Stimulated activated CD4-positive, alpha-beta T cell treated with anti-CD3 and anti-CD28 coated beads, Interleukin-12 subunit alpha, Interleukin-12 subunit beta, amount 100 ng/mL, for 4 hours (primary cell): ENCODE results near the gene CNDP2.

ENCODE experiments used
- DNase-seq: peaks from one replicate; pipeline ENCODE4 v3.0.0-alpha.2; 2020

Gene CNDP2

GRCh38 chr18:74501386-74501785 lies 5.2 kb downstream of the CNDP2 start:
- no peak for DNase-seq

GRCh38 chr18:74503137-74503536 lies 7.0 kb downstream of the CNDP2 start:
- DNase-seq = no peak

- no peak for DNase-seq
Observed at GRCh38 chr18:74505776-74506175, 9.6 kb downstream of the CNDP2 start.

- no peak for DNase-seq
Observed at GRCh38 chr18:74506448-74507084, 10.4 kb downstream of the CNDP2 start.

- DNase-seq = no peak
Observed at GRCh38 chr18:74507097-74507881, 11.1 kb downstream of the CNDP2 start.

- no peak for DNase-seq
Observed at GRCh38 chr18:74507927-74508326, 11.8 kb downstream of the CNDP2 start.

- no peak for DNase-seq
Observed at GRCh38 chr18:74508366-74508765, 12.2 kb downstream of the CNDP2 start.

- DNase-seq = no peak
Observed at GRCh38 chr18:74508821-74509225, 12.7 kb downstream of the CNDP2 start.

GRCh38 chr18:74509856-74510769 lies 13.9 kb downstream of the CNDP2 start:
- no peak for DNase-seq

GRCh38 chr18:74510770-74511095 lies 14.6 kb downstream of the CNDP2 start:
- DNase-seq = no peak

GRCh38 chr18:74511823-74512222 lies 15.7 kb downstream of the CNDP2 start:
- no peak for DNase-seq

- no peak for DNase-seq
Observed at GRCh38 chr18:74512321-74513053, 16.3 kb downstream of the CNDP2 start.

GRCh38 chr18:74513149-74513882 lies 17.2 kb downstream of the CNDP2 start:
- DNase-seq = no peak

GRCh38 chr18:74513883-74514205 lies 17.7 kb downstream of the CNDP2 start:
- no peak for DNase-seq

GRCh38 chr18:74514860-74515495 lies 18.8 kb downstream of the CNDP2 start:
- DNase-seq = no peak

GRCh38 chr18:74515620-74516231 lies 19.6 kb downstream of the CNDP2 start:
- DNase-seq = no peak

GRCh38 chr18:74516271-74517235 lies 20.4 kb downstream of the CNDP2 start:
- no peak for DNase-seq

- no peak for DNase-seq
Observed at GRCh38 chr18:74517236-74517630, 21.1 kb downstream of the CNDP2 start.

- no peak for DNase-seq
Observed at GRCh38 chr18:74518456-74519295, 22.5 kb downstream of the CNDP2 start.
